HG03571 (cell line): ENCODE measurements around the gene CCDC71L.

Experiments
- ATAC-seq: cut with Tn5 transposase; IDR thresholded peaks from one replicate; pipeline ENCODE4 v1.9.1; 2021; ENCODE audit not compliant: unreplicated experiment

Gene CCDC71L

DNA sequence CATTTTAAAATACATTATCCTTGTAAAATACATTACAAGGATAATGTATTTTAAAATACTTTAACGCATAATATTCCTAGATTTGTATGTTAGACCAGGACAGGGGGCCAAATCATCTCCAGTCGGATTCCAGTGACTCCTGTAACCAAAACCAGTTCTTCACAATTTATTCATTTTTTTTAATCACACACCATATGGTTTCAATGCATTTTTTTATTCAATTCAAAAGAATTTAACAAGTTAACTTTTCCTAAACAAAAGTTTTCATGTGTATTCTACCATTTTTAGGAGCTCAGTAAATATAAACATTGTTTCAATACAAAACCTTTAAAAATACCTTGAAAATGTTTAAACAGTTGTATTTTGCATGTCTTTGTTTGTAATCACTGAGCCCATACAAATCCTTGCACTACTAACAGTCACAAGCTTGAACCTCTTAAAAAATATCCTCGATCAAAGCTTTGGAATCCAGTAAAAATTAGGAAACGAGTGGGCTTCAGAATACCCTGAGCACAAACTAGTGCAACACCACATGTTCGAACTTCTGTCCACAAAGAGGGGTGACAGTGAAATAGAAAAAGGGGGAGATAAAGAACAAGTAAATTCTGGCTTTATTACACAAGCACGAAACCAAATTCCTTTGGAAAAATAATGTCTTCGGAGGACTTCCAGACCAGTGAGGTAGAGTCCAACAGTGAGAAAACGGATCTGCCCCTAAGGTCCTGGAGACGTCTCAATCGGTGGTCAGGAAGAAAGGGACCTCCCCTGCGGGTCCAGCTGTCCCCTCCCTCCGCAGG lies 1.6 kb downstream of the CCDC71L start:
- no peak for ATAC-seq

DNA sequence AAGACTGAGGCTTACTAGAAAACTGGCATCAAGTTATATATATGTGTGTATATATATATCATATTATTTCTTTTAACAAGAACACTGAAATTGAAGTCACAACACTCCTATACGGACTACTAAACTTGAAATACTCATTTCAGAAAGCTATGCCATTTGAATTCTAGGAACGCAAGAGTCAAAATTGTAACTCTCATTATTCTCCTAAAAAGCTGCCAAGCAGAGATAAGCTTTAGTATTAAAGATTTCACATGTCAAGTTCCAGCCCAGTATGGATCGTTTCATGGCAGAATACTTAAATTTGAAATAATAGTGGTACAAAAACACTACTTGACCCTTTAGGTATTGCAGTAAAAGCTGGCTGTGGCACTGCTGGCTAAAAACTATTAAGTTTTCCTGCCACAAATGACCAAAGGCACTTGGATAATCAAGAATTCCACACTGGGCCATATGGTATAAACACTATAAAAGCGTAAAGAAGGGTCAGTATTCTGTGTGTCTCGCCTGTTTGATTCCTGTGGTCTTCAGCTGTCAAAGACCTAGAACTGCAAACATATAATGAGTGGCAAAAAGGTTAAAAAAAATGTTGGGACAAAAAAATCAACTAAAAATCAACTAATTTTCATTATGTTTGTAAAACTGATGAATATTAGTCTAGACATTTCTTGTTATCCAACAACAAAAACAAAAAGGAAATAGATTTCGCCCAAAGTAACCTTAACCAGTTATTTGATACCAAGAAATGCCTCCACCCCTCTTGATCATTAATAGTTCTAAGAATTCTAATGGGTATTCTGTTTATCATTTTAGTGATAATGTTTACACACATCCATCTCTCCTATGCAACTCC lies 2.4 kb downstream of the CCDC71L start:
- ATAC-seq, result no peak

DNA sequence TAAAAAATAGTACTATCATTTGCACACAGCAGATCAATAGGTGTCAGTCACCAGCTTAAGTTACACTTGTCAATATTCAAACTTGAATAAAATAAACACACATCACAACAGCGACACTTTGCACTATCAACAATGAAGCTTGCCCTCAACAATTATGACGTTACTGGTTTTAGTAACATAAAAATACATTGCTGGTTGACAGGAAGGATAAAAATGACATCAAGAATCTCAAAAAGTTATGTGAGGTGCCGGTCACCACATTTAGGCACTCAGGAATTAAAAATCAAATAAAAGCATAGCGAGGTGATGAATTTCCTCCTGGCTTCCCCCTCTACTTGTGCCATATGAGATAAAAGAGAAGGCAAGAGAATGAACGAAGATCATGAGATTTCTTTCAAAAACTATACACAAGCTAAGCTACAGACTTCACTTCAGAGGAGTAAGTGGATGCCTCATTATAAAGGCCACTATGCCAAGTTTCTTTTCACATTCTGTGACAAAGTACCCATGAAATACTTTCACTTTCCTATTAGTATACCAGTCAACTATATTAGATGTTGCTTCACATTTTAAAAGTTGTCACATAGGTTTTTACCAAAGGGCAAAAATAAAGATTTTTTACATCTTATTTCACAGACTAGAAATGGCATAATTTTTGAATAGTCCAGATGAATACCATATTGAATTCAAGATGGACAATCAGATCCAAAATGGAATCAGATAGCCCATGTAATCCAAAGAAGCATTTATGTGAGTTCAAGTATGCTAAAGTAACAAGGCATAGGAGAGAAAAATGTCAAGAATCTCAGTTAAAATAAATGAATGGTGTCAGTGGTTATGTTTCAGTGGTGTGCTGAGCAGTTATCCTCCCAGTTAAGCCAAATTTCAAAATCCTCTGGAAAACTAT lies 3.6 kb downstream of the CCDC71L start:
- no peak for ATAC-seq

DNA sequence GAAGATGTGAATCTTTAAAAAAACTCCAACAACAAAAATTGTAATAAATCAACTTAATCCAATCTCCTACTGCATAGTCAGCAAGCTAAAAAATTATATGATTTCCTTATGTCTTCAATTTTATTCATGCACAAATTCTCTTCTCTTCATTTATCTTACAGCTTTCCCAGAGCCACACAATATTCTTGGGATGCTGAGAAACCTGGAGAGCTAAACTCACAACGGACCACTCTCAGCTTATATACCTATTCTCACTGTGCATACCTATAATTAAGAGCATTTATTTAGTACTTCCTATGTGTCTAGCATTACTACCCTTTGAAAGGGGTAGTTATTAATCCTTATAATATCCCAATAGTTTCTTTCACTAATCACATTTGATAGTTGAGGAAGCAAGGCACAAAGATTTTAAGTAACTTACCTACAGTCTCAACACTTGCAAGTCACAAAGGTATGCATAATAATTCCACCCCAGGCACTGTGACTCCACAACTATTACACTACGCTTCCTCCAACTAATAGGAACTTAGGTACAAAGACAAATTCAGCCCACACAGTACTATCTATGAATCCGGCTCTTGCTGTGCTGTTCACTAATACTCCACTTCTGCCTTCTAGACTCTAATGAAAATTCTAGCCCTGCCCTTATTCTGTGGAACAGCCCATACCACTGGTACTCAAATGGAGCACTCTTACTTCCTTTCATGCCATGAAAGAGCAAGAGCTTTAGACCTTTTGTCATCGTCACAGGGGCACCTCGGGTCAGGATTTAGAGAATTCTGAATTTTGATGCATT lies 5.1 kb downstream of the CCDC71L start:
- ATAC-seq, result no peak

DNA sequence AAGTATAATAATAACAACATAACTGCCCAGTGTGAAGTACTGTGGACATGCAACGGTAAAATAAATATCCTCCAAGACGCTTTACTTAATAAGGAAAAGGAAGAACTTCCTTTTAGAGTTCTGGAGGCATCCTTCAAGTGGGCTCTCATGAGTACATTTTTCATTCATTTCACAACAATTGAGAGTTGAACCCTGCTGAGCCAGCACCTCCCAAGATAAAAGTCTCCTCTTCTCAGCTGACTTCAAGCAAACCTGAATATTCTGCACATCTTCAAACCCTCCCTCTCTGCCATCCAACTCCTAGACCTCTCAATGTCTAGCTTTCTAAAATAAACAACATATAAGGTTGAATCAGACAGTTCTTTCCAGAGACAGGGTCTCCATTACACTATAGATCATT lies 7.5 kb downstream of the CCDC71L start:
- no peak for ATAC-seq

DNA sequence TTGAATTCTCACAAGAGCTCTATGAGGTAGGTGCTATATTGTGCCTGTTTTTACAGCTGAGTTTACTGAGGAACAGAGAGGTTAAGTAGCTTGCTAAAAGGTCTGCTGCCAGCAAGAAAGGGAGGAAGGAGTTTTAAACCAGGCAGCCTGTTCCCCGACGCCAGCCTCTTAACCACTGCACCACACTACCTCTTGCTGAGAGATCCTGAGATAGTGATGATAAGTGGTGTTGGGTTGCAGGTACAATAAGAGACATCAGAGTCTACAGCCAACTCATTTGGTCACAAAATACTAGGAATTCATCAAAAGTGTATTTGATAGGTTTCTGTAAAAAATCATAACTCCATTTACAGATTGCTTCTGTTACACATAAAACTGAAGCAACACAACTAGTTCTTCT lies 8.0 kb downstream of the CCDC71L start:
- ATAC-seq, result no peak

DNA sequence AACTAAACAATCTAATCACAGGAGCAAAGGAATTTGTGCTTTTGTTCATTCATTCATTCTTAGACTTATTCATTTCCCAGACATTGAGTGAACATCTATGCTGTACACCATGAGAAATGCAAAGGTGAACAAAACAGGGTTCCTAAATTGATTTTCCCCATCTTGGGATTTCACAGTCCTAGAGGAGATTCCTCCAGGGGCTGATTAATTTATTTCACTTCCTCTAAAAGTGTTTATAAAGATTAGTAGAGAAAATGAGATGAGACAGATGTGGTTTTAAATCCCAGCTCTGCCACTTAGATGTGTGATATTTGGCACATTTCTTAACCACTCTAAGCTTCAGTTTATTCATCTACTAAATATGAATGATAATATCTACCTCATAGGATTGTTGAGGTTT lies 8.9 kb downstream of the CCDC71L start:
- no peak for ATAC-seq

DNA sequence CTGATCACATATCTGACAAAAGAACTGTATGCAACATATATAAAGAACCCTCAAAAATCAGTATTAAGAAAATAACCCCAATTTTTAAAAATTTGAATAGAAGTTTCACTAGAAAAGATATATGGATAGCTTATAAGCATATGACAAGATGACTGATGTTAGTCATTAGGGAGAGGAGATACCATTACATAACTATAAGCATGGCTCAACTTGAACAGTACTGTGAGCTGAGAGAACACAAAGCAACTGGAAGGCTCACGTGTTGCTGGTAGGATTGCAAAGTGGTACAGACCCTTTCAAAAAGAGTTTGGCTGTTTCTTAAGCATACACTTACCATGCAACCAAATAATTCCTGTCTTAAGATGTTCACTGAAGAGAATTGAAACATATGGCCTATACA lies 14.7 kb downstream of the CCDC71L start:
- ATAC-seq, result no peak

DNA sequence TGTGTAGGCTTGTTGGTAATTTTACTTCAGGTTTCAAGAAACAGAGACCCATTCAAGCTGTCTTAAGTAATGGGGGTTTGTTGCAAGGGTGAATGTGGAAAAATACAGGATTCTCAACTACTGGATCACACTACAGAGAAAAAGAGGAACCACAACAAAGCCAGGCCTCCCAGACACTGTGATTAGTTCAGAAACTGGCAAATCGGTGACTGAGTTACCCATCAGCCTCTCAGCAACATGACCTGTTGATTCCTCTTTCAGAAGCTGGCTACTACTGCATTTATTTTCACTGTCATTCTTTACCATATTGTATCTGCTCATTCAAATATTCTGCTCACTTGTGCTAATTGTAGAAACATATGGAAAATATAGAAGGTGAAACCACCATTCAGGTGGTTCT lies 16.0 kb downstream of the CCDC71L start:
- no peak for ATAC-seq

DNA sequence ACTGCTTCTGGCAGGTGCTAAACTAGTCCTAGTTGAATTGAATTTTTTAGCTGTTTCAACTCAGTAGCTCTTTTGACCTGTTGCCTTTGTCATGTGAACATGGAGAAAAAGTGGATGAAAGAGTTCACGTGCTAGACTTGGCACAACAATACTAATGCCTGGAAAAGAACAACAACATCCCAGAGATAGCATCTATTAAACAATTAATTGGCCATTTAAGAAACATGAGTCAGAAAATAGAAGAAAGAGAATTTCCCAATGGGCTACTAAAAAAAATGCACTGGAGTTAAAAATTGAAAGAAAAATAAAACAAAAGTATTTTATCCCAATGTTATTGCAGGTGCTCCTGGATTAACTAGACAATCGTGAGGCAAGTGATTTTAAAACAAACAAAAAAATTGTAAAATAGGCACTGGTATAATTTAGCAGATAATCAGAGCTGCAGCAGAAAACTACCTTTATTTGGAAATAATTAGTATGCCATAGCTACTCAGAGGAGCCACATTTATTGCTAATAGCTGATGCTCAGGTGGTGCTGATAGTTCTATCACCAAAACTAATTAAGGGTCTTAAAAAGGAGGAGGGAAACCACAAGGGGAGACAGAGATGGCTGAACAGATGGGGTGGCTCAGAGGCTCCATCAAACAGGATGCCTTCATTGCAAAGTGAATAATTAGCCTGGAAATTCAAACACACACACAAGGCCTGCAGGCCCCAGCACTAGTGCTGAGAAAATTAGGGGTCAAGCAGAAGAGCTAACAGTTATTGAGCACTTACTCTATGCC lies 17.6 kb downstream of the CCDC71L start:
- ATAC-seq, result no peak

DNA sequence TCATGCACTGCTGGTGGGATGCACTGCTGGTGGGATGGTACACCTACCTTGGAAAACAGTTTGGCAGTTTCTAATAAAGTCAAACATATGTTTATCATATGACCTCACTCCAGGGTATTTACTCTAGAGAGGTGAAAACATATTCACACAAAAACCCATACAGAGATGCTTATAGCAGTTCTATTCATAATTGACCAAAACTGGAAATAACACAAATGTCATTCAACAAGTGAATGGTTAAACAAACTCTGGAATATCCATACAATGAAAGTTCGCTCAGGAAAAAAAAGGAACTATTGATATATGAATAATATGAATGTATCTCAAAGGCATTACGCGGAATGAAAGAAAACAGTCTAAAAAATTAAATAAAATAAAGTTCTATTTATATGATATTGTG lies 19.5 kb downstream of the CCDC71L start:
- ATAC-seq, result no peak

DNA sequence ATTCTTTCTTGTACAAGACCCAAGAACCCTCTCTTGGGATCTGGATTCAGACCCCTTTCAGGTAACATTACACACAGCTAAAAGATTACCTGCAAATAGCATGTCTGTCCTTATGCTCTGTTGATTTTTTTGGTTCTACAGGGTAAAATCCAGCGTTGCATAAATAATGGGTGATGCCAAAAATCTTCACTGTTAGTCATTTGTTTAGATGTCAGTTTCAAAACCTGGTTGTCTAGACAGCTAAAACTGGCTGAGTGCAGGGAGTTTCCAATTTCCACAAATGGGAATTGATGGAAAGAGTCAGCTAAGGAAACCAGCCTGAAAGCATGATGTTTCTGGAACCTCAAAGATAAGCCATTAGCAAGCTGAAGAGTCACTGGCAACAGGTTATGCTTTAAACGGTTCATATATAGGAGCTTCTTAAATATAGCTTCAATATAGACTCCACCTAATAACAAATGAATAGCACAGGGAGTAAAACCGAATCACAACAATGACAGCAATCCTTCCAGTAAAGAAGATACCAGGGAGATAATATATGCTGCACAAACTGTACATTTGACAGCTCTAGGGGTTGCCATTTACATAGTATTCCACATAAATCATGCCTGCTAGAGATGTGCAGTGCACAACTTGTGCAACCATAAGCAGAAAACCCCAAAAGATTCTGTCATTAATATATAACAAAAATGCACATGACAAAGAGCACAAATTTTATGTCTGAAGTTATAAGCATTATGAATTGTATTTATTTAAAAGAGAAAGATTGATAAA lies 20.4 kb downstream of the CCDC71L start:
- no peak for ATAC-seq

DNA sequence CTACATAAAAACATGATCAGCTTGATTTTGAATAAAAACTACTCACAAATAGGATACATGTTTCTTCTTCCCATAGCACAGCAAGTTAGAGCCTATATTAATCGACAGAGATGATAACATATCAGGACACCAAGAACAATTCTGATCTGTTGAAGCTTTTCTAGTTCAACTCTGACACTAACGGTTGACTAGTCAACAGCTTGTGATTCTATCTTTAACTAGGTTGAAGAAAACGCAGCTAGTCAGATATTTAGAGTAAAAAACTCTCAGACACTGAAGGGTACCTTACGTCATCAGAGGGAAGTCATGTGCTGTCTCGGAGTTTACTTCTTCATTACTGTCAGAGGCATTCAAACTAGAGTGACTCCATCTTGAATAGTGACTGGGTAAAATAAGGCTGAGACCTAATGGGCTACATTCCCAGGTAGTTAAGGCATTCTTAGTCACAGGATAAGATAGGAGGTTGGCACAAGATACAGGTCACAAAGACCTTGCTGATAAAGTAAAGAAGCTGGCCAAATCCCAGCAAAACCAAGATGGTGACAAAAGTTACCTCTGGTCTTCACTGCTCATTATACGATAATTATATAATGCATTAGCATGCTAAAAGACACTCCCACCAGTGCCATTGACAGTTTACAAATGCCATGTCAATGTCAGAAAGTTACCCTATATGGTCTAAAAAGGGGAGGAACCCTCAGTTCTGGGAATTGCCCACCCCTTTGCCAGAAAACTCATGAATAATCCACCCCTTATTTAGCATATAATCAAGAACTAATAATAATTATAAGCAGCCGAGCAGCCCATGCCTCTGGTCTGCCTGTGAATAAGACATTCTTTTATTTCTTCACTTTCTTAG lies 21.3 kb downstream of the CCDC71L start:
- no peak for ATAC-seq

DNA sequence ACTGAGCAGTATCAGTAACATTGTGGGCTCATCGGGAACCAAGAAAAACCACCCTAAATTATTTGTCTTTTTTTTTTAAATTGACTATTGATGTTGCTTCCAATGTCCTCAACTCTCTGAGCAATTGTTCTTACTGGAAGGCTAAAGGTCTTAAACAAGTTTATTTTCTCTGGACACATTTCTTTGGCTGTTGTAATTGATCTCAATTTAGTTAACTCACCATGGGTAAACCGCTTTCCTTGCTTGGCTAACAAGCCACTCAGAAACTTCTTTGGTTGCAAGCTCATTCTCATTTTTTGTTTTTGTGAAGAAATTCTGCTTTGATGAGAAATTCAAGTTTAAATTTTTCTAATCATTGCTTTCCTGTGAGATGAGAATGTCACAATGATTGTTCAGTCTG lies 25.5 kb downstream of the CCDC71L start:
- ATAC-seq, result no peak

DNA sequence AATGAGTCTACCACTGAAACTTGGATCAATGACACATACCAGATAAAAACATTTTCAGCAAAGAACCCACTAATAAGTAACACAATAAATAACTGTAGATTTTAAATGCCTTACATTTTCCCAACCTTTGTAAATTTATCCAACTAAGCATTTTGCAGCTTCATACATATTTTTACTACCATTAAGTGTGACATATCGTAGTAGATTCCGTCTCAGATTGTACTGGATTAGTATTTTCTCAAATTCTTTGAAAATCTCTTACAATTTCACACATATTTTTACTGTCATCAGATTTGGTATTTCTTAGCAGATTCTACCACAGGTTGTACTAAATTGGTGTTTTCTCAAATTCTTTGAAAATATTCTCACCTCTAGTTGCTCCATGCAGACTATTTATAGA lies 26.0 kb downstream of the CCDC71L start:
- no peak for ATAC-seq

DNA sequence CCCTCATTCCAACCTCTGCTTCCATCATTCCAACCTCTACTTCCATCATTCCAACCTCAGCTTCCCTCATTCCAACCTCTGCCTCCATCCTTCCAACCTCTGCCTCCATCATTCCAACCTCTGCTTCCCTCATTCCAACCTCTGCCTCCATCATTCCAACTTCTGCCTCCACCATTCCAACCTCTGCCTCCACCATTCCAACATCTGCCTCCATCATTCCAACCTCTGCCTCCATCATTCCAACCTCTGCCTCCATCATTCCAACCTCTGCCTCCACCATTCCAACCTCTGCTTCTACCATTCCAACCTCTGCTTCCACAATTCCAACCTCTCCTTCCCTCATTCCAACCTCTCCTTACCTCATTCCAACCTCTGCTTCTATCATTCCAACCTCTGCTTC lies 30.3 kb downstream of the CCDC71L start:
- no peak for ATAC-seq

DNA sequence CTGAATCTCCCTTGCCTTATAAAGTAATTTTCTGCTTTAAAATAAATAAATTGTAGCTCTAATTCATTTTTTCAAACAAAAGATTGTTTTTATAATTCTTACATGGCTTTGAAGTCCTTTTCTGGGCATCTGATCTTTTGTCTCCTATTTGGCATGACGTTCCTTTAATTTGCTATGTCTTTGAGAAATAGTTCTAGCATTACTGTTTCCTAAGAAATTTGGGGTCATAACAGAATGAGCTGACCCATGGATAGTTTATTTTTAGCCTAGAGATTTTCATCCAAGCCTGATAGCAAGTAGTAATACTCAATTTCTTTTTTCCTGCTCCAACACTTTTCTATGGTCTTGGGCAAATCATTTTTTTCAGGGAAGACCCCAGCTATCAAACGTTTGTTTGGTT lies 31.4 kb downstream of the CCDC71L start:
- ATAC-seq, result no peak
